CD4-positive, alpha-beta T cell treated with Interleukin-21 for 1 hour (primary cell): ENCODE data around the gene ZNF565.
"Not testable (repeated sequence)": the region's sequence is repeated elsewhere in the genome, so short reads cannot be mapped to it uniquely, and the experiment has no call there.

Source experiments
- DNase-seq: peaks from one replicate; pipeline ENCODE4 v3.0.0-alpha.2; 2020

Gene ZNF565

DNA sequence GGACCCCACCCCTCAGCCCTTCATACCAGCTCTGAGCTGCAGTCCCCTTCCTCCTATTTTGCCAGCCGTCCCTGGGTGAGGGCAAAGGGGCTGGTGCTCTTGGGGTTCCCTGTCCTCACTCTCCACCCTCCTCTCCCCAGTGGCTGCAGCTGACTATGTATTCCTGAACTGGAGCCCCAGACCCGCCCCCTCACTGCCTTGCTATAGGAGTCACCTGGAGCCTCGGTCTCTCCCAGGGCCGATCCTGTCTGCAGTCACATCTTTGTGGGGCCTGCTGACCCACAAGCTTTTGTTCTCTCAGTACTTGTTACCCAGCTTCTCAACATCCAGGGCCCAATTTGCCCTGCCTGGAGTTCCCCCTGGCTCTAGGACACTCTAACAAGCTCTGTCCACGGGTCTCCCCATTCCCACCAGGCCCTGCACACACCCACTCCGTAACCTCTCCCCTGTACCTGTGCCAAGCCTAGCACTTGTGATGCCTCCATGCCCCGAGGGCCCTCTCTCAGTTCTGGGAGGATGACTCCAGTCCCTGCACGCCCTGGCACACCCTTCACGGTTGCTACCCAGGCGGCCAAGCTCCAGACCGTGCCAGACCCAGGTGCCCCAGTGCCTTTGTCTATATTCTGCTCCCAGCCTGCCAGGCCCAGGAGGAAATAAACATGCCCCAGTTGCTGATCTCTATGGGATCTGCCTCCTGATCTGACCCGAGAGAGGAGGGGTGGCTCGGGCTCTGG lies 64.6 kb downstream of the ZNF565 start:
- no peak for DNase-seq

DNA sequence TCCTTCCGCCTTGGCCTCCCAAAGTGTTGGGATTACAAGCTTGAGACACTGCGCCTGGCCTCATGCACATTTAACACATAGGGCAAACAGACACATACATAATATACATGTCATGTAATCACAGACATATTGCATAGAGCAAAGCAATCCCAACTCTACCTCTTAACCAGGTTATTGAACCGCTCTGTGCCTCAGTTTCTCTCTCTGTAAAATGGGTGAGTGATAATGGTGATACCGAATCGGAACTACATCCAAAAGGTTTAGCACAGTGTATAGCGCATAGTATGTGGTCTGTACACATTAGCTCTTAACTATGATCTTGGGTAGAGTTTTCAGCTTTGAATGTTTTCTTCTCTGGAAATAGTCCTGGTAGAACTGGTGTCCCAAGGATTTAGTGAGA lies 69.8 kb downstream of the ZNF565 start:
- DNase-seq = no peak

DNA sequence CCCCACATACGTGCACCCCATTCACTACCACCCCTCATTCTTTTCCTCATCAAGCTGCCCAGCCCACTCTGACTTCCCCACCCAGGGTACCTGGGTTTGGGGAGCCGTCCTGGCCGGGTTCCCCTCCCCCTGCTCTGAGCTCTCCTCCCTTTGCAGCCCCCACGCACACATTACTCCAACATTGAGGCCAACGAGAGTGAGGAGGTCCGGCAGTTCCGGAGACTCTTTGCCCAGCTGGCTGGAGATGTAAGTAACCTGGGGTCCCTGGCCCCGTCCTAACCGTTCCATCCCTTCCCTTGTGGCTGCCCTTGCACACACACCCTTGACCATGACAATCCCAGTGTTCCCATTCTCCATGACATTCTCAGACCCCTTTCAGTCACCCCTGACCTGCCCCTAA lies 72.0 kb downstream of the ZNF565 start:
- no peak for DNase-seq

DNA sequence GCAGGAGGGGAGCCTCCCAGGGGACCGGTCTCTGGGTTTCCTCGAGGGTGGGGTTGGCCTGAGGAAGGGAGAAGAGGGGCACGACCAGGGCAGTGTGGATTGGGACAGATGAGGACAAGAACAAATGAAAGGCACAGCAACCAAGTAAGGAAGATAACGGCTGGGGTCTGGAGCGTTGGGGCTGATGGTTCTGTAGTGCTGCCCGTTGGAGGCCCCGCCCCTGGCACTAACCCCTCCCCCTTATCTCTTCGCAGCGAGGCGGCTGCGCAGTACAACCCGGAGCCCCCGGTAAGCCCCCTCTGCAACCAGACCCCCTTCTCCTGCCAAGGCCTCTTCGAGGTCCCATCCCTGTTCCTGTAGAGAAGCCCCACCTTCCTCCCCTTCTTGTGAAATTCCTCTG lies 72.4 kb downstream of the ZNF565 start:
- no peak for DNase-seq

DNA sequence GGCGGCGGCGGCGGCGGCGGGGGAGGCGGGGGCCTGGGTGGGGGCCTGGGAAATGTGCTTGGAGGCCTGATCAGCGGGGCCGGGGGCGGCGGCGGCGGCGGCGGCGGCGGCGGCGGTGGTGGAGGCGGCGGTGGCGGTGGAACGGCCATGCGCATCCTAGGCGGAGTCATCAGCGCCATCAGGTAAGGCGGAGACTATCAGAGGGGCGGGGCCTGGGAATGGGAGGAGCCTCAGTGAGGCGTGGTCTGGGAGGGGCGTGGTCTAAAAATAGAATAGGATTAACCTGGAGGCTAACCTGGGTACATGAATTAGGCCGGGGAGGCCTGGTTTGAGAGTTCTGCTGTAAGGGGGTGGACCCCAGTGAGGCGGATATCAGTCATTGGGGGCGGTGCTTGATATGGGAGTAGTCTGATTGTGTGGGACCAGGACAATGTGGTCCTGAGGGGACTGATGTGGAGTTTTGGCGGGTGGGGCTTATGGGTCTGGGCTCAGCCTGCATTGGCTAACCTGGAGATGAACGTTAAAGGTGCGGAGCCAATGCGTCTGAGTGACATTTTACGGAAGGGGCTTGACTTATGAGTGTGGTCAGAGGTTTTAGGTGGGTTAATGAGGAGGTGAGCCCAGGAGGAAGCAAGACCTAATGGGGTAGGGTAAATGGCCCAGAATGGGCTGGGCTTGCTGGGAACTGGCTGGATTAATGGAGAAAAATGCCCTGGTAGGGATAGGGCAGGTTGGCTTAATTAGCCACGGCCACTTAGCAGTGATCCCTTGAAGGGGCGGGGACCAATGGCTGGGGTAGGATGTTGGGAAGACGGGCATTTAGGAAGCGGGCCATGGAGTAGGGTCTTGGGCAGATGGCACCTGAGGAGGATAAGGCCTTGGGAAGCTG lies 73.2 kb downstream of the ZNF565 start:
- peak; percentile 94 for DNase-seq

DNA sequence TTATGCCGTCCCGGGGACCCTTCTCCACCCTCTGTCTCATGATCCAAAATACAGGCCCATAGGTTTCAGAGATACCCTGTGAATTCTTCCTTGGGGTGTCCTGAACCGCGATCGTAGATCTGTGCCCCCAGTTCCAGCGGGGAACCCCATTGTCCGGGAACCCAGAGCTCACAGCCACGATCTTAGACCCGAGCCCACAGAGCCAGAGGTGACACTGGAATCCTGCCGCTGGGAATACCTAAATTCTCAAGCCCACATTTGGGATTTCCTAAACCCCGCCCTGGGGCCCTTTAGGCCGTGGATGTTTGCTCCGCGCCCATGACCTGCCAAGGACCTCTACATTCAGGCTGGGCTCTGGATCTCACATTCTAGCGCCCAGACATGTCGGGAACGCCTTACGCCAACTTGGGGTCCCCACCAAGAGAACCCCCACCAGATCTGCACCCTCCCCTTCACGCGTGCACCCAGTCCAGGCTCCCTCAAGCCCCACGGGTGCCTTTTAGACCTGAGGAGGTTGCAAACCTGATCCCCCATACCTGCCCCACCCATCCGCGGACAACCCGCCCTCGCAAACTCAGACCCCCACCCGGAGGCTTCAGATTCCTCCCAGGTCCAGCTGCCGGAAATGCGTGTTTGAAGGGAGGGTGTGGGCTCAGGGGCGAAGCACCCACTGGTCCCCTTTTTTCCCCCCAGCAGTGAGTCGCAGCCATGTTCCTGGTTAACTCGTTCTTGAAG lies 74.0 kb downstream of the ZNF565 start:
- DNase-seq = no peak

DNA sequence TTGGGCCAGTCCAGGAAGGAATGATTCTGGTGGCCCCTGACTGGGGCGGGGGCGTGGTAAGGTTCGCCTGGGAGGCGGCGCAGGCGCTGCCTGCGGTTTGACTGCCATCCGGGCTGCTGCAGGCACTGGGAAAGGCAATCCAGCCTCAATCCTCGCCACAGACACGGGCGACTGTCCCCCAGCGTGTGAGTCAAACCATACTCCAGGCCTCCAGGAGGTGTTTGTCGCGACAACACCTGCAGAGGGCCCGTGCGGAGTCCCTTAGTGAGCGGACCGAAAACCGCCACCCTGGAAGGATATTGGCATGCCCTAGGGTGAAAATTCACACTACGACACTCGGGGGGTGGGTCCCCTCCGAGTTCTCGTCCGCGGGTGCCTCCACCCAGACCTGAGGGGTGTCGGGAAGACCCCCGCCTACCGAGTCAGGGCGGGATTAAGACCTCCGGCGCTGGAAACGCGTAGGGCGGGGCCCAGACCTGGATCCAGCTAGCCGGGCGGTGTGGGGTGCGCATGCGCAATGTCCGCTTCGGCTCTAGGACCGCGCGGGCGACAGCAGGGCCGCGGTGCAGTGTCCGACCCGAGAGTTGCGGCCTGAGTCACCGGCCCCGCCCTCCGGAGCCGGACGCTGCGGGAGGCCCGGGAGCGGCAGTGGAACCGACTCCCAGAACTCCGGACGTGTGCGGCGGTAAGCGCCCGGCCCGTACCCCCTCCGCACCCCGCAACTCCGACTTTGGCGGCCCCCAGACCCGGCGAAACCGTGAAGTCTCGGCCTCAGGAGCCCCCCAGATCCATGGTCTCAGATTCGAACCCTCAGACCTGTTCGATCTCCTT lies 74.8 kb downstream of the ZNF565 start, which contains the start of gene CAPNS1:
Gene CAPNS1 (plus strand): TSS at position 594 of the 831 bp plus-strand sequence. CDS start 946 bp downstream, outside the sequence.
- DNase-seq = peak; percentile 93

DNA sequence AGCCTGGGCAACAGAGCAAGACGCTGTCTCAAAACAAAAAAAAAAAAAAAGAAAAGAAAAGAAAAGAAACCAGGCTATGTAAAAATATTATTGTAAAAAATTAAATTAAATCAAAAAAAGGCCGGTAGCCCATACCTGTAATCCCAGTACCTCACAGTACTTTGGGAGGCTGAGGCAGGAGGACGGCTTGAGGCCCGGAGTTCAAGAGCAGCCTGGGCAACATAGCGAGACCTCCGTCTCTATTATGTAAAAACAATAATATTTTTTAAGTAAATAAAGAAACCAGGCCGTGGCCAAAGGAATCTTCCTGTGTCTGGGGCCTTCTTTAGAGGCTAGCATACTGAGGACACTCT lies 75.4 kb downstream of the ZNF565 start:
- no peak for DNase-seq

DNA sequence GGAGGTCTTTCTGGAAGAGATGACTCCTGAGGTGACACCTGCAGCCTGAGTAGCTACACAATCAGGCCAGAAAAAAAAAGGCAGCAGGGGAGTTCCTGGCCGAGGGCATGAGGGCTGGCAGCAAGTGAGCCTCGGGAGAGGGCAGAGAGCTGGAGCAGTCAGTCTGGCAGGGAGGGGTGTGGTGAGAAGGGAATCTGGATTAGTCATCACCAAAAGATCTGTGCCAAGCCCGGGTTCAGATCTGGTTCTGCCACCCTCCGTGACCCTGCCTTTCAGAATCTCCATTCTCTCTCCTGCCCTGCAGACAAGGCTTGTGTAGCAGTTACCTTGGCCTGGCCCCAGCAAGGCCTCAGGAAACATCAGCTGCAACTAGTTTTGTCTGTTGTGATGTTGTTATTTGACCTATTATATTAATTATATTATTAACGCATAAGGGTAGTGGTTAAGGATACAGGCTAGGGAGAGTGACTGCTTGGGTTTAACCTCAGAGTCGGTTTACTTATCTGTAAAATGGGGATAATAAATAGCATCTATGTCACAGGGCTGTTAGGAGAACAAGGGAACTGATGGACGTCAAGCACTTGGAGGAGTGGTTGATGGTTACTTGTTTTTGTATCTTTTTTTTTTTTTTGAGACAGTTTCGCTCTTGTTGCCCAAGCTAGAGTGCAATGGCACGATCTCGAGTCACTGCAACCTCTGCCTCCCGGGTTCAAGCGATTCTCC lies 77.3 kb downstream of the ZNF565 start:
- no peak for DNase-seq

DNA sequence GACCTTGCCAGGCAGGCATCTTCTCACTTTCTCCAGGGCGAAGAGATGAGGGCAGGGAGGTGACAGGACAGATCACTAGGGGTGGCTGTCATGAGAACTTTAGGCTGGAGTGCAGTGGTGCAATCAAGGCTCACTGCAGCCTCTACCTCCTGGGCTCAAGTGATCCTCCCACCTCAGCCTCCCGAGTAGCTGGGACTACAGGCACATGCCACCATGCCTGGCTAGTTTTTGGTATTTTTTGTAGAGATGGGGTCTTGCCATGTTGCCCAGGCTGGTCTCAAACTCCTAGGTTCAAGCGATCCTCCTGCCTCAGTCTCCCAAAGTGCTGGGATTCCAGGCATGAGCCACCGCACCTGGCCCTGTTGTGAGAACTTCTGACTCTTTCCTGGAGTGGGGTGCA lies 79.6 kb downstream of the ZNF565 start:
- not testable (repeated sequence) for DNase-seq
